Naive B cell (primary cell): ENCODE results near the gene SLC25A6. TPM values are rescaled to one million over a fixed set of nuclear protein-coding genes. Genes with fewer than 3 reads are reported as not detected.
"Not testable (repeated sequence)": the region's sequence is repeated elsewhere in the genome, so short reads cannot be mapped to it uniquely, and the experiment has no call there.

Source experiments
- ATAC-seq, 2 donors: fragments of 150-1000 bp; cut with Tn5 transposase; 2 replicates each; pipeline ENCODE4 v1.10.0; 2021; ENCODE audit warnings: low read depth in 2 of 2, mild to moderate bottlenecking in 2 of 2, moderate library complexity in 2 of 2
- DNase-seq: peaks from one replicate; pipeline ENCODE4 v3.0.0; 2022
- H3K27ac Mint-ChIP-seq, 6 donors: one replicate each; pipeline ENCODE4 v1.8.0; 2020 to 2022; ENCODE audit warnings: mild to moderate bottlenecking in 6 of 6, mixed read lengths in 6 of 6, moderate library complexity in 5 of 6, inconsistent platforms in 2 of 6
- H3K27me3 Mint-ChIP-seq, 3 donors: one replicate each; pipeline ENCODE4 v1.8.0; 2021 to 2022; ENCODE audit warnings: mixed read lengths in 3 of 3, mild to moderate bottlenecking in 1 of 3
- H3K36me3 Mint-ChIP-seq, 2 donors: one replicate each; pipeline ENCODE4 v1.8.0; 2020 to 2022; ENCODE audit warnings: mixed read lengths in 2 of 2, inconsistent platforms in 1 of 2, mild to moderate bottlenecking in 1 of 2
- H3K4me1 Mint-ChIP-seq, 3 donors: one replicate each; pipeline ENCODE4 v1.8.0; 2020 to 2022; ENCODE audit warnings: mixed read lengths in 3 of 3, inconsistent platforms in 1 of 3, mild to moderate bottlenecking in 1 of 3, moderate library complexity in 1 of 3
- H3K4me3 Mint-ChIP-seq, 8 donors: one replicate each; pipeline ENCODE4 v1.8.0; 2020 to 2022; ENCODE audit warnings: mild to moderate bottlenecking in 8 of 8, mixed read lengths in 8 of 8, moderate library complexity in 8 of 8, inconsistent platforms in 2 of 8
- H3K9me3 Mint-ChIP-seq, 7 donors: one replicate each; pipeline ENCODE4 v1.8.0; 2020 to 2022; ENCODE audit warnings: mixed read lengths in 7 of 7, mild to moderate bottlenecking in 5 of 7, inconsistent platforms in 2 of 7, moderate library complexity in 1 of 7
- polyA plus RNA-seq, 6 donors: library from polyadenylated mRNA; unstranded; fragments of 300-500 nt; fragmentation: Illumina TruSeq; gene quantifications; one replicate each; pipeline ENCODE4 v1.2.3, GENCODE V29; 2021; ENCODE audit warnings: low read depth in 6 of 6

SLC25A6 gene
- polyA plus RNA-seq, 6 donors from 2014 or later: 411 to 627 (median 548) TPM

GRCh38 chrX:1421433-1422134 lies 29.7 kb upstream of the SLC25A6 start:
- Mint-ChIP-seq H3K36me3 (peaks cover 18 to 45% of the 10 kb centered on the region in 2 donors), H3K4me1 (peaks cover 4 to 24% (median 13%) of the 10 kb centered on the region in 3 donors), H3K27me3 (no peaks in the 10 kb centered on the region), H3K4me3 (no peak overlapping the region), H3K9me3 (peaks cover 11 to 27% (median 18%) of the 10 kb centered on the region in 7 donors), H3K27ac (no peak overlapping the region)
- ATAC-seq: no peak
- DNase-seq: no peak

GRCh38 chrX:1420371-1420770 lies 28.5 kb upstream of the SLC25A6 start:
- ATAC-seq (no peak), DNase-seq (no peak)
- H3K4me1 Mint-ChIP-seq: peaks cover 4 to 24% (median 13%) of the 10 kb centered on the region in 3 donors
- peaks cover 18 to 44% of the 10 kb centered on the region in 2 donors for H3K36me3 Mint-ChIP-seq
- peaks cover 11 to 27% (median 18%) of the 10 kb centered on the region in 7 donors for H3K9me3 Mint-ChIP-seq
- H3K27me3 Mint-ChIP-seq: no peaks in the 10 kb centered on the region
- H3K4me3 Mint-ChIP-seq: no peak overlapping the region
- H3K27ac Mint-ChIP-seq: peak overlapping the region in 1 of 6 donors; percentile 22

GRCh38 chrX:1419545-1420355 lies 27.8 kb upstream of the SLC25A6 start:
- H3K4me3 Mint-ChIP-seq: no peak overlapping the region
- no peak for ATAC-seq

GRCh38 chrX:1418901-1419544 lies 27.1 kb upstream of the SLC25A6 start:
- DNase-seq: no peak
- H3K4me1 Mint-ChIP-seq: peaks cover 2 to 16% (median 15%) of the 10 kb centered on the region in 3 donors
- ATAC-seq: no peak
- H3K27me3 Mint-ChIP-seq: no peaks in the 10 kb centered on the region
- peaks cover 15 to 35% of the 10 kb centered on the region in 2 donors for H3K36me3 Mint-ChIP-seq
- H3K27ac Mint-ChIP-seq: peak overlapping the region in 1 of 6 donors; percentile 38
- no peak overlapping the region for H3K4me3 Mint-ChIP-seq
- H3K9me3 Mint-ChIP-seq: peaks cover 8 to 20% (median 14%) of the 10 kb centered on the region in 7 donors

More at GRCh38 chrX:1419545-1420355, 27.8 kb upstream of the SLC25A6 start:
- no peak for DNase-seq
- H3K4me1 Mint-ChIP-seq: peaks cover 4 to 20% (median 13%) of the 10 kb centered on the region in 3 donors
- no peaks in the 10 kb centered on the region for H3K27me3 Mint-ChIP-seq
- H3K27ac Mint-ChIP-seq: peak overlapping the region in 4 of 6 donors; percentile 22 to 82 (median 52)
- peaks cover 11 to 25% (median 15%) of the 10 kb centered on the region in 7 donors for H3K9me3 Mint-ChIP-seq
- H3K36me3 Mint-ChIP-seq: peaks cover 13 to 38% of the 10 kb centered on the region in 2 donors

- Mint-ChIP-seq H3K9me3 (peaks cover 8 to 18% (median 13%) of the 10 kb centered on the region in 7 donors), H3K27ac (no peak overlapping the region), H3K36me3 (peaks cover 21 to 35% of the 10 kb centered on the region in 2 donors), H3K27me3 (no peaks in the 10 kb centered on the region), H3K4me3 (no peak overlapping the region), H3K4me1 (peaks cover 2 to 13% (median 13%) of the 10 kb centered on the region in 3 donors)
- ATAC-seq: no peak
- DNase-seq: no peak
Observed at GRCh38 chrX:1417921-1418771, 26.2 kb upstream of the SLC25A6 start.

- DNase-seq (no peak), ATAC-seq (no peak)
- Mint-ChIP-seq H3K27me3 (no peaks in the 10 kb centered on the region), H3K36me3 (peaks cover 21 to 41% of the 10 kb centered on the region in 2 donors), H3K9me3 (peaks cover 6 to 14% (median 9%) of the 10 kb centered on the region in 7 donors), H3K4me3 (no peak overlapping the region), H3K4me1 (peaks cover 2 to 18% (median 13%) of the 10 kb centered on the region in 3 donors), H3K27ac (no peak overlapping the region)
Observed at GRCh38 chrX:1416965-1417760, 25.2 kb upstream of the SLC25A6 start.

- H3K27me3 Mint-ChIP-seq: no peaks in the 10 kb centered on the region
Observed at GRCh38 chrX:1416327-1416784, 24.4 kb upstream of the SLC25A6 start.

GRCh38 chrX:1412551-1413161 lies 20.7 kb upstream of the SLC25A6 start:
- no peak overlapping the region for H3K4me3 Mint-ChIP-seq
- DNase-seq (no peak), ATAC-seq (no peak)
- peaks cover 9 to 20% of the 10 kb centered on the region in 2 donors for H3K36me3 Mint-ChIP-seq
- peaks cover 0 to 1% (median 0%) of the 10 kb centered on the region in 7 donors for H3K9me3 Mint-ChIP-seq
- no peaks in the 10 kb centered on the region for H3K27me3 Mint-ChIP-seq
- H3K4me1 Mint-ChIP-seq: peaks cover 5 to 10% (median 6%) of the 10 kb centered on the region in 3 donors
- H3K27ac Mint-ChIP-seq: no peak overlapping the region

More at GRCh38 chrX:1416327-1416784, 24.4 kb upstream of the SLC25A6 start:
- Mint-ChIP-seq H3K27ac (no peak overlapping the region), H3K4me3 (no peak overlapping the region), H3K4me1 (peaks cover 4 to 18% (median 13%) of the 10 kb centered on the region in 3 donors), H3K9me3 (peaks cover 0 to 8% (median 6%) of the 10 kb centered on the region in 7 donors), H3K36me3 (peaks cover 15 to 34% of the 10 kb centered on the region in 2 donors)
- ATAC-seq (no peak), DNase-seq (no peak)

GRCh38 chrX:1411326-1411725 lies 19.4 kb upstream of the SLC25A6 start:
- ATAC-seq: peak in 1 of 2 donors; percentile 47
- peaks cover 9 to 20% of the 10 kb centered on the region in 2 donors for H3K36me3 Mint-ChIP-seq
- no peaks in the 10 kb centered on the region for H3K27me3 Mint-ChIP-seq
- H3K4me3 Mint-ChIP-seq: no peak overlapping the region
- H3K9me3 Mint-ChIP-seq: peaks cover 0 to 1% (median 0%) of the 10 kb centered on the region in 7 donors
- H3K27ac Mint-ChIP-seq: no peak overlapping the region
- peaks cover 5 to 10% (median 6%) of the 10 kb centered on the region in 3 donors for H3K4me1 Mint-ChIP-seq
- DNase-seq: no peak

GRCh38 chrX:1407035-1407434 lies 15.1 kb upstream of the SLC25A6 start:
- DNase-seq (no peak), ATAC-seq (no peak)
- Mint-ChIP-seq H3K9me3 (no peaks in the 10 kb centered on the region), H3K4me3 (no peak overlapping the region), H3K27me3 (no peaks in the 10 kb centered on the region), H3K27ac (no peak overlapping the region), H3K36me3 (no peaks in the 10 kb centered on the region), H3K4me1 (peaks cover 0 to 6% (median 0%) of the 10 kb centered on the region in 3 donors)

- not testable (repeated sequence) for DNase-seq, H3K9me3 Mint-ChIP-seq, ATAC-seq, H3K36me3 Mint-ChIP-seq, H3K4me3 Mint-ChIP-seq, H3K4me1 Mint-ChIP-seq, H3K27me3 Mint-ChIP-seq, H3K27ac Mint-ChIP-seq
Observed at GRCh38 chrX:1405769-1406168, 13.9 kb upstream of the SLC25A6 start.
